GM23338 (cell line): ENCODE data around the gene MBL2. TPM values are rescaled to one million over a fixed set of nuclear protein-coding genes. Genes with fewer than 3 reads are reported as not detected.

Source experiments
- ATAC-seq: fragments of 200-7000 bp; cut with Tn5 transposase; 3 replicates; pipeline ENCODE4 v1.9.1; 2020
- DNase-seq: peaks from one replicate; pipeline ENCODE4 v3.0.0-alpha.2; 2015; ENCODE audit warnings: low spot score
- H2AFZ ChIP-seq: fragments of 200-600 bp; sonication (generic); 2 replicates; pipeline ENCODE4 v1.8.0; 2016; ENCODE audit warnings: antibody characterized with exemption, mild to moderate bottlenecking, moderate library complexity
- H3F3A ChIP-seq: fragments of 200-600 bp; sonication (generic); replicated peaks from 2 replicates; pipeline ENCODE4 v1.8.0; 2017; ENCODE audit warnings: antibody characterized with exemption, mixed run types, low read depth
- H3K27ac ChIP-seq: fragments of 200-600 bp; sonication (generic); 2 replicates; pipeline ENCODE4 v1.6.1; 2016; ENCODE audit warnings: low read depth
- H3K27me3 ChIP-seq: fragments of 200-600 bp; sonication (generic); 2 replicates; pipeline ENCODE4 v1.8.0; 2016; ENCODE audit warnings: mild to moderate bottlenecking, mixed run types, moderate library complexity; ENCODE audit not compliant: insufficient read depth
- H3K36me3 ChIP-seq: fragments of 200-600 bp; sonication (generic); 2 replicates; pipeline ENCODE4 v1.8.0; 2016; ENCODE audit warnings: mild to moderate bottlenecking; ENCODE audit not compliant: insufficient read depth
- H3K4me1 ChIP-seq: fragments of 200-600 bp; sonication (generic); 2 replicates; pipeline ENCODE4 v1.8.0; 2016; ENCODE audit warnings: mild to moderate bottlenecking, moderate library complexity; ENCODE audit not compliant: insufficient read depth
- H3K4me2 ChIP-seq: fragments of 200-600 bp; sonication (generic); 2 replicates; pipeline ENCODE4 v1.7.1; 2017; ENCODE audit warnings: mixed run types
- H3K4me3 ChIP-seq: fragments of 200-600 bp; sonication (generic); 2 replicates; pipeline ENCODE4 v1.6.1; 2016; ENCODE audit warnings: mixed run types
- H3K79me2 ChIP-seq: fragments of 200-600 bp; sonication (generic); replicated peaks from 2 replicates; pipeline ENCODE4 v1.8.0; 2017; ENCODE audit warnings: mild to moderate bottlenecking; ENCODE audit not compliant: insufficient read depth
- H3K9me2 ChIP-seq: fragments of 200-600 bp; sonication (generic); 2 replicates; pipeline ENCODE4 v1.8.0; 2017; ENCODE audit not compliant: insufficient read depth
- H4K20me1 ChIP-seq: fragments of 200-600 bp; sonication (generic); replicated peaks from 2 replicates; pipeline ENCODE4 v1.8.0; 2017; ENCODE audit warnings: mild to moderate bottlenecking; ENCODE audit not compliant: insufficient read depth
- H3K27ac Mint-ChIP-seq: 2 replicates; pipeline ENCODE4 v1.8.0; 2020; ENCODE audit warnings: inconsistent platforms, mild to moderate bottlenecking, moderate library complexity, mixed read lengths
- H3K27me3 Mint-ChIP-seq: 3 replicates; pipeline ENCODE4 v1.8.0; 2022; ENCODE audit warnings: low read depth, mild to moderate bottlenecking, moderate library complexity, mixed read lengths, inconsistent platforms; ENCODE audit not compliant: insufficient read depth, poor library complexity
- H3K36me3 Mint-ChIP-seq: 3 replicates; pipeline ENCODE4 v1.8.0; 2021; ENCODE audit warnings: low read depth, mild to moderate bottlenecking, inconsistent platforms, moderate library complexity, mixed read lengths
- H3K4me1 Mint-ChIP-seq: 3 replicates; pipeline ENCODE4 v1.8.0; 2020; ENCODE audit warnings: mild to moderate bottlenecking, inconsistent platforms, mixed read lengths
- H3K4me3 Mint-ChIP-seq: 3 replicates; pipeline ENCODE4 v1.8.0; 2021; ENCODE audit warnings: moderate library complexity, mild to moderate bottlenecking, inconsistent platforms, mixed read lengths
- H3K9me3 Mint-ChIP-seq: 3 replicates; pipeline ENCODE4 v1.8.0; 2020; ENCODE audit warnings: moderate library complexity, mild to moderate bottlenecking, inconsistent platforms, mixed read lengths
- CREB1 ChIP-seq: fragments of 250-450 bp; sonication (Bioruptor Pico); IDR thresholded peaks from 2 replicates; pipeline ENCODE4 v1.5.0; 2020; ENCODE audit warnings: low read depth, mild to moderate bottlenecking, moderate library complexity
- EZH2phosphoT487 ChIP-seq: fragments of 200-600 bp; sonication (generic); IDR thresholded peaks from one replicate; pipeline ENCODE4 v1.8.1; 2018; ENCODE audit warnings: antibody characterized with exemption; ENCODE audit not compliant: unreplicated experiment
- JUNB ChIP-seq: IDR thresholded peaks from one replicate; pipeline ENCODE4 v1.6.1; 2016; ENCODE audit warnings: antibody characterized with exemption; ENCODE audit not compliant: unreplicated experiment
- NANOG ChIP-seq: IDR thresholded peaks from 2 replicates; pipeline ENCODE4 v1.6.1; 2016; ENCODE audit warnings: antibody characterized with exemption, borderline replicate concordance
- POLR2AphosphoS5 ChIP-seq: IDR thresholded peaks from 2 replicates; pipeline ENCODE4 v1.6.1; 2016; ENCODE audit warnings: antibody characterized with exemption, low read depth
- STAT1 ChIP-seq: IDR thresholded peaks from one replicate; pipeline ENCODE4 v1.6.1; 2016; ENCODE audit warnings: antibody characterized with exemption; ENCODE audit not compliant: unreplicated experiment
- ZNF114 ChIP-seq: fragments of 250-450 bp; sonication (Bioruptor Pico); IDR thresholded peaks from 2 replicates; pipeline ENCODE4 v1.5.0; 2020; ENCODE audit warnings: mild to moderate bottlenecking, moderate library complexity
- ZNF331 ChIP-seq: fragments of 250-450 bp; sonication (Bioruptor Pico); IDR thresholded peaks from 2 replicates; pipeline ENCODE4 v1.5.0; 2020; ENCODE audit warnings: low read depth, mild to moderate bottlenecking, moderate library complexity
- polyA plus RNA-seq: library from polyadenylated mRNA; unstranded; fragments of >200 nt; fragmentation: Nextera tagmentation; extraction: Ambion mirVana; gene quantifications from 2 replicates; pipeline ENCODE4 v1.2.1, GENCODE V29; 2016
- total RNA-seq: library from RNA; depleted of rRNA; stranded (reverse); fragments of >200 nt; shearing (Covaris generic); gene quantifications from 2 replicates; pipeline ENCODE4 v1.2.3, GENCODE V29; 2014
- TF ChIP-seq, protein P1 (sequence below): fragments of 250-450 bp; sonication (Bioruptor Pico); IDR thresholded peaks from 2 replicates; pipeline ENCODE4 v1.5.0; 2020; ENCODE audit warnings: mild to moderate bottlenecking, moderate library complexity
- TF ChIP-seq, protein P2 (sequence below): IDR thresholded peaks from 2 replicates; pipeline ENCODE4 v1.6.1; 2016; ENCODE audit warnings: antibody characterized with exemption
- TF ChIP-seq, protein P3 (sequence below), 2 experiments: fragments of 200-600 bp in 1 of 2; sonication (generic) in 1 of 2; conservative IDR thresholded peaks; 2 replicates each; pipeline versions ENCODE4 v1.5.1 to v1.6.1; 2016 to 2017; ENCODE audit warnings: antibody characterized with exemption in 2 of 2, low read depth in 2 of 2, mild to moderate bottlenecking in 2 of 2, moderate library complexity in 1 of 2
- TF ChIP-seq, protein P4 (sequence below): IDR thresholded peaks from one replicate; pipeline ENCODE4 v1.6.1; 2018; ENCODE audit warnings: antibody characterized with exemption; ENCODE audit not compliant: unreplicated experiment

MBL2 gene
- total and polyA plus RNA-seq, 2 experiments from 2014 or later: not detected

DNA sequence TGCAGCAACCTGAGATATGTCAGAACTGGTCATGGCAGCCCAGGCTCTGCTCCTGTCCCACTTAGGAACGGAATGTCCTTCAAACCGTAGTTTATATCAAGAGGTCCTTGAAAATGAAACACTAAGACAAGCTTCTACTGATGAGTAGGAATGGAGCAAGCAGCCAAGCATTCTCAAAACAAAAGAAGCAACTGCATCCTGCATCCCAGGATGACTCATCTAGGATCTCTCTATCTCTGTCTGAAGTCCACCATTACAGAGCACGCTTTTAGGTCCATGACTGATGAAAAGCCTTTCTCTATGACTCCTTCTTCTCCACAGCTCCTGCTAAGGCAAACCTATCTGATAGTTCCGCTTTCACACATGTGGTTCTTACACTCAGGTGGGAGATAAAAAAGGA, 16.3 kb downstream of the MBL2 start:
- H3K4me1 Mint-ChIP-seq: no peaks in the 10 kb centered on the region
- H3K27ac ChIP-seq: no peak overlapping the region
- no peak overlapping the region for H3K27ac Mint-ChIP-seq
- no peak overlapping the region for H3K4me3 Mint-ChIP-seq
- H3K4me3 ChIP-seq: no peak overlapping the region
- no peaks in the 10 kb centered on the region for H3K9me3 Mint-ChIP-seq
- H4K20me1 ChIP-seq: no peaks in the 10 kb centered on the region
- no peaks in the 10 kb centered on the region for H3F3A ChIP-seq
- H3K79me2 ChIP-seq: no peaks in the 10 kb centered on the region
- no peaks in the 10 kb centered on the region for H3K4me1 ChIP-seq
- ATAC-seq (no peak), DNase-seq (no peak)
- TF ChIP-seq, protein P1, sequence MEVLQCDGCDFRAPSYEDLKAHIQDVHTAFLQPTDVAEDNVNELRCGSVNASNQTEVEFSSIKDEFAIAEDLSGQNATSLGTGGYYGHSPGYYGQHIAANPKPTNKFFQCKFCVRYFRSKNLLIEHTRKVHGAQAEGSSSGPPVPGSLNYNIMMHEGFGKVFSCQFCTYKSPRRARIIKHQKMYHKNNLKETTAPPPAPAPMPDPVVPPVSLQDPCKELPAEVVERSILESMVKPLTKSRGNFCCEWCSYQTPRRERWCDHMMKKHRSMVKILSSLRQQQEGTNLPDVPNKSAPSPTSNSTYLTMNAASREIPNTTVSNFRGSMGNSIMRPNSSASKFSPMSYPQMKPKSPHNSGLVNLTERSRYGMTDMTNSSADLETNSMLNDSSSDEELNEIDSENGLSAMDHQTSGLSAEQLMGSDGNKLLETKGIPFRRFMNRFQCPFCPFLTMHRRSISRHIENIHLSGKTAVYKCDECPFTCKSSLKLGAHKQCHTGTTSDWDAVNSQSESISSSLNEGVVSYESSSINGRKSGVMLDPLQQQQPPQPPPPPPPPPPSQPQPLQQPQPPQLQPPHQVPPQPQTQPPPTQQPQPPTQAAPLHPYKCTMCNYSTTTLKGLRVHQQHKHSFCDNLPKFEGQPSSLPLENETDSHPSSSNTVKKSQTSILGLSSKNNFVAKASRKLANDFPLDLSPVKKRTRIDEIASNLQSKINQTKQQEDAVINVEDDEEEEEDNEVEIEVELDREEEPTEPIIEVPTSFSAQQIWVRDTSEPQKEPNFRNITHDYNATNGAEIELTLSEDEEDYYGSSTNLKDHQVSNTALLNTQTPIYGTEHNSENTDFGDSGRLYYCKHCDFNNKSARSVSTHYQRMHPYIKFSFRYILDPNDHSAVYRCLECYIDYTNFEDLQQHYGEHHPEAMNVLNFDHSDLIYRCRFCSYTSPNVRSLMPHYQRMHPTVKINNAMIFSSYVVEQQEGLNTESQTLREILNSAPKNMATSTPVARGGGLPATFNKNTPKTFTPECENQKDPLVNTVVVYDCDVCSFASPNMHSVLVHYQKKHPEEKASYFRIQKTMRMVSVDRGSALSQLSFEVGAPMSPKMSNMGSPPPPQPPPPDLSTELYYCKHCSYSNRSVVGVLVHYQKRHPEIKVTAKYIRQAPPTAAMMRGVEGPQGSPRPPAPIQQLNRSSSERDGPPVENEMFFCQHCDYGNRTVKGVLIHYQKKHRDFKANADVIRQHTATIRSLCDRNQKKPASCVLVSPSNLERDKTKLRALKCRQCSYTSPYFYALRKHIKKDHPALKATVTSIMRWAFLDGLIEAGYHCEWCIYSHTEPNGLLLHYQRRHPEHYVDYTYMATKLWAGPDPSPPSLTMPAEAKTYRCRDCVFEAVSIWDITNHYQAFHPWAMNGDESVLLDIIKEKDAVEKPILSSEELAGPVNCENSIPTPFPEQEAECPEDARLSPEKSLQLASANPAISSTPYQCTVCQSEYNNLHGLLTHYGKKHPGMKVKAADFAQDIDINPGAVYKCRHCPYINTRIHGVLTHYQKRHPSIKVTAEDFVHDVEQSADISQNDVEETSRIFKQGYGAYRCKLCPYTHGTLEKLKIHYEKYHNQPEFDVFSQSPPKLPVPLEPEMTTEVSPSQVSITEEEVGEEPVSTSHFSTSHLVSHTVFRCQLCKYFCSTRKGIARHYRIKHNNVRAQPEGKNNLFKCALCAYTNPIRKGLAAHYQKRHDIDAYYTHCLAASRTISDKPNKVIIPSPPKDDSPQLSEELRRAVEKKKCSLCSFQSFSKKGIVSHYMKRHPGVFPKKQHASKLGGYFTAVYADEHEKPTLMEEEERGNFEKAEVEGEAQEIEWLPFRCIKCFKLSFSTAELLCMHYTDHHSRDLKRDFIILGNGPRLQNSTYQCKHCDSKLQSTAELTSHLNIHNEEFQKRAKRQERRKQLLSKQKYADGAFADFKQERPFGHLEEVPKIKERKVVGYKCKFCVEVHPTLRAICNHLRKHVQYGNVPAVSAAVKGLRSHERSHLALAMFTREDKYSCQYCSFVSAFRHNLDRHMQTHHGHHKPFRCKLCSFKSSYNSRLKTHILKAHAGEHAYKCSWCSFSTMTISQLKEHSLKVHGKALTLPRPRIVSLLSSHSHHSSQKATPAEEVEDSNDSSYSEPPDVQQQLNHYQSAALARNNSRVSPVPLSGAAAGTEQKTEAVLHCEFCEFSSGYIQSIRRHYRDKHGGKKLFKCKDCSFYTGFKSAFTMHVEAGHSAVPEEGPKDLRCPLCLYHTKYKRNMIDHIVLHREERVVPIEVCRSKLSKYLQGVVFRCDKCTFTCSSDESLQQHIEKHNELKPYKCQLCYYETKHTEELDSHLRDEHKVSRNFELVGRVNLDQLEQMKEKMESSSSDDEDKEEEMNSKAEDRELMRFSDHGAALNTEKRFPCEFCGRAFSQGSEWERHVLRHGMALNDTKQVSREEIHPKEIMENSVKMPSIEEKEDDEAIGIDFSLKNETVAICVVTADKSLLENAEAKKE: no peak
- TF ChIP-seq STAT1 (no peak), CREB1 (no peak), EZH2phosphoT487 (no peak), JUNB (no peak), NANOG (no peak), ZNF331 (CRISPR knock-in tag) (no peak), POLR2AphosphoS5 (no peak), ZNF114 (no peak)
- TF ChIP-seq, protein P2, sequence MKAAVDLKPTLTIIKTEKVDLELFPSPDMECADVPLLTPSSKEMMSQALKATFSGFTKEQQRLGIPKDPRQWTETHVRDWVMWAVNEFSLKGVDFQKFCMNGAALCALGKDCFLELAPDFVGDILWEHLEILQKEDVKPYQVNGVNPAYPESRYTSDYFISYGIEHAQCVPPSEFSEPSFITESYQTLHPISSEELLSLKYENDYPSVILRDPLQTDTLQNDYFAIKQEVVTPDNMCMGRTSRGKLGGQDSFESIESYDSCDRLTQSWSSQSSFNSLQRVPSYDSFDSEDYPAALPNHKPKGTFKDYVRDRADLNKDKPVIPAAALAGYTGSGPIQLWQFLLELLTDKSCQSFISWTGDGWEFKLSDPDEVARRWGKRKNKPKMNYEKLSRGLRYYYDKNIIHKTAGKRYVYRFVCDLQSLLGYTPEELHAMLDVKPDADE: no peak
- TF ChIP-seq, protein P3, sequence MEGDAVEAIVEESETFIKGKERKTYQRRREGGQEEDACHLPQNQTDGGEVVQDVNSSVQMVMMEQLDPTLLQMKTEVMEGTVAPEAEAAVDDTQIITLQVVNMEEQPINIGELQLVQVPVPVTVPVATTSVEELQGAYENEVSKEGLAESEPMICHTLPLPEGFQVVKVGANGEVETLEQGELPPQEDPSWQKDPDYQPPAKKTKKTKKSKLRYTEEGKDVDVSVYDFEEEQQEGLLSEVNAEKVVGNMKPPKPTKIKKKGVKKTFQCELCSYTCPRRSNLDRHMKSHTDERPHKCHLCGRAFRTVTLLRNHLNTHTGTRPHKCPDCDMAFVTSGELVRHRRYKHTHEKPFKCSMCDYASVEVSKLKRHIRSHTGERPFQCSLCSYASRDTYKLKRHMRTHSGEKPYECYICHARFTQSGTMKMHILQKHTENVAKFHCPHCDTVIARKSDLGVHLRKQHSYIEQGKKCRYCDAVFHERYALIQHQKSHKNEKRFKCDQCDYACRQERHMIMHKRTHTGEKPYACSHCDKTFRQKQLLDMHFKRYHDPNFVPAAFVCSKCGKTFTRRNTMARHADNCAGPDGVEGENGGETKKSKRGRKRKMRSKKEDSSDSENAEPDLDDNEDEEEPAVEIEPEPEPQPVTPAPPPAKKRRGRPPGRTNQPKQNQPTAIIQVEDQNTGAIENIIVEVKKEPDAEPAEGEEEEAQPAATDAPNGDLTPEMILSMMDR (conservative IDR thresholded peaks at IDR 0.05; ENCODE audit: low read depth in 2 of 2): no peak
- TF ChIP-seq, protein P4, sequence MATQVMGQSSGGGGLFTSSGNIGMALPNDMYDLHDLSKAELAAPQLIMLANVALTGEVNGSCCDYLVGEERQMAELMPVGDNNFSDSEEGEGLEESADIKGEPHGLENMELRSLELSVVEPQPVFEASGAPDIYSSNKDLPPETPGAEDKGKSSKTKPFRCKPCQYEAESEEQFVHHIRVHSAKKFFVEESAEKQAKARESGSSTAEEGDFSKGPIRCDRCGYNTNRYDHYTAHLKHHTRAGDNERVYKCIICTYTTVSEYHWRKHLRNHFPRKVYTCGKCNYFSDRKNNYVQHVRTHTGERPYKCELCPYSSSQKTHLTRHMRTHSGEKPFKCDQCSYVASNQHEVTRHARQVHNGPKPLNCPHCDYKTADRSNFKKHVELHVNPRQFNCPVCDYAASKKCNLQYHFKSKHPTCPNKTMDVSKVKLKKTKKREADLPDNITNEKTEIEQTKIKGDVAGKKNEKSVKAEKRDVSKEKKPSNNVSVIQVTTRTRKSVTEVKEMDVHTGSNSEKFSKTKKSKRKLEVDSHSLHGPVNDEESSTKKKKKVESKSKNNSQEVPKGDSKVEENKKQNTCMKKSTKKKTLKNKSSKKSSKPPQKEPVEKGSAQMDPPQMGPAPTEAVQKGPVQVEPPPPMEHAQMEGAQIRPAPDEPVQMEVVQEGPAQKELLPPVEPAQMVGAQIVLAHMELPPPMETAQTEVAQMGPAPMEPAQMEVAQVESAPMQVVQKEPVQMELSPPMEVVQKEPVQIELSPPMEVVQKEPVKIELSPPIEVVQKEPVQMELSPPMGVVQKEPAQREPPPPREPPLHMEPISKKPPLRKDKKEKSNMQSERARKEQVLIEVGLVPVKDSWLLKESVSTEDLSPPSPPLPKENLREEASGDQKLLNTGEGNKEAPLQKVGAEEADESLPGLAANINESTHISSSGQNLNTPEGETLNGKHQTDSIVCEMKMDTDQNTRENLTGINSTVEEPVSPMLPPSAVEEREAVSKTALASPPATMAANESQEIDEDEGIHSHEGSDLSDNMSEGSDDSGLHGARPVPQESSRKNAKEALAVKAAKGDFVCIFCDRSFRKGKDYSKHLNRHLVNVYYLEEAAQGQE: no peak
- no peaks in the 10 kb centered on the region for H3K27me3 ChIP-seq
- no peaks in the 10 kb centered on the region for H3K36me3 Mint-ChIP-seq
- H3K27me3 Mint-ChIP-seq: no peaks in the 10 kb centered on the region
- 0 out of 2 replicates have a peak, but pooled peaks cover 8% of the 10 kb centered on the region for H3K9me2 ChIP-seq
- no peak overlapping the region for H3K4me2 ChIP-seq
- H2AFZ ChIP-seq: peak overlapping the region; percentile 57; the same call in 1 of the 2 replicates
- H3K36me3 ChIP-seq: no peaks in the 10 kb centered on the region
